COLO829 (cell line): Measurements from ENCODE around the gene SPEF2.

ENCODE experiments used
- DNase-seq: peaks from one replicate; pipeline ENCODE4 v3.0.0; 2012; ENCODE audit warnings: low spot score

The SPEF2 gene, protein sequence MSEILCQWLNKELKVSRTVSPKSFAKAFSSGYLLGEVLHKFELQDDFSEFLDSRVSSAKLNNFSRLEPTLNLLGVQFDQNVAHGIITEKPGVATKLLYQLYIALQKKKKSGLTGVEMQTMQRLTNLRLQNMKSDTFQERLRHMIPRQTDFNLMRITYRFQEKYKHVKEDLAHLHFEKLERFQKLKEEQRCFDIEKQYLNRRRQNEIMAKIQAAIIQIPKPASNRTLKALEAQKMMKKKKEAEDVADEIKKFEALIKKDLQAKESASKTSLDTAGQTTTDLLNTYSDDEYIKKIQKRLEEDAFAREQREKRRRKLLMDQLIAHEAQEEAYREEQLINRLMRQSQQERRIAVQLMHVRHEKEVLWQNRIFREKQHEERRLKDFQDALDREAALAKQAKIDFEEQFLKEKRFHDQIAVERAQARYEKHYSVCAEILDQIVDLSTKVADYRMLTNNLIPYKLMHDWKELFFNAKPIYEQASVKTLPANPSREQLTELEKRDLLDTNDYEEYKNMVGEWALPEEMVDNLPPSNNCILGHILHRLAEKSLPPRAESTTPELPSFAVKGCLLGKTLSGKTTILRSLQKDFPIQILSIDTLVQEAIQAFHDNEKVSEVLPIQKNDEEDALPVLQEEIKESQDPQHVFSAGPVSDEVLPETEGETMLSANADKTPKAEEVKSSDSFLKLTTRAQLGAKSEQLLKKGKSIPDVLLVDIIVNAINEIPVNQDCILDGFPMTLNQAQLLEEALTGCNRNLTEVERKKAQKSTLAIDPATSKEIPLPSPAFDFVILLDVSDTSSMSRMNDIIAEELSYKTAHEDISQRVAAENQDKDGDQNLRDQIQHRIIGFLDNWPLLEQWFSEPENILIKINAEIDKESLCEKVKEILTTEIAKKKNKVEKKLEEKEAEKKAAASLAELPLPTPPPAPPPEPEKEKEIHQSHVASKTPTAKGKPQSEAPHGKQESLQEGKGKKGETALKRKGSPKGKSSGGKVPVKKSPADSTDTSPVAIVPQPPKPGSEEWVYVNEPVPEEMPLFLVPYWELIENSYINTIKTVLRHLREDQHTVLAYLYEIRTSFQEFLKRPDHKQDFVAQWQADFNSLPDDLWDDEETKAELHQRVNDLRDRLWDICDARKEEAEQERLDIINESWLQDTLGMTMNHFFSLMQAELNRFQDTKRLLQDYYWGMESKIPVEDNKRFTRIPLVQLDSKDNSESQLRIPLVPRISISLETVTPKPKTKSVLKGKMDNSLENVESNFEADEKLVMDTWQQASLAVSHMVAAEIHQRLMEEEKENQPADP (N-terminal part only)

GRCh38 chr5:35617435-35618303 is at the start of gene SPEF2:
Gene SPEF2, plus strand, starts transcription at chr5:35617863. Its CDS starts 135 bp downstream, at chr5:35617998.
- no peak for DNase-seq

DNA sequence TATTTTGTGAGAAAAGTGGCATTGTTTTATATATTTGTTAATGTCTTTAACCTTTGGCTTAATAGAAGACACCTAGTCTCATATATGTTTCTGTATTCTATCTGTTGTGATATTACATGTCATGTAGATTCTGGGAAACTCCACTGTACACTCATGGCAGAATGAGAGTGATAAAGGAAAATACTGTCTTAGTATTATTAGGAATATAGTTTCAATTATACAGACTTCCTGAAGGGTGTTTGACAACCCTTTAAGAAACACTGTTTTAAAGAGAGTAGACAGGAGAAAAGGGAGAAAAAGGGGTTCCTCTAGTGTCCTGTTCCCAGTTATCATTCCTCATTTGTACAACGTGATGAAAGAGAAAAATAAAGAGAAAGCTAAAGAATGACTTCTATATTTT is 42.1 kb upstream of the SPEF2 start:
- DNase-seq: no peak

DNA sequence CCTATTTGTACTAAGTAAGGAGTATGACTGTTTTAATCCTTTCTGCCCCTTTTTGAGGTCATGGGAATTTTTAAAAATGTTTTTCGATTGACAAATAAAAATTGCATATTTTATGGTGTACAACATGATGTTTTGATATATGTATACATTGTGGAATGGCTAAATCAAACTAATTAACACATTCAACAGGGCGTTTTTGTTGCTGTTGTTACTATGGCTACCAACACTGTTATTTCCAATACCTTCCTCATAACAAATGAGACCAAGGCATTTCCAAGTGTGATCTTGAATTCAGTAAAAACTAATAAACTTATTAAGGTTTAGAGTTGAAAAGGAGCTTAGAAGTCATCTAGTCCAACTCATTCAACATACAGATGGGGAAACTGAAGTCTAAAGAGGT is 30.2 kb upstream of the SPEF2 start:
- DNase-seq: no peak

GRCh38 chr5:35593338-35593737 is 24.3 kb upstream of the SPEF2 start:
- no peak for DNase-seq

- no peak for DNase-seq
Observed at GRCh38 chr5:35598707-35599370, 18.8 kb upstream of the SPEF2 start.

DNA sequence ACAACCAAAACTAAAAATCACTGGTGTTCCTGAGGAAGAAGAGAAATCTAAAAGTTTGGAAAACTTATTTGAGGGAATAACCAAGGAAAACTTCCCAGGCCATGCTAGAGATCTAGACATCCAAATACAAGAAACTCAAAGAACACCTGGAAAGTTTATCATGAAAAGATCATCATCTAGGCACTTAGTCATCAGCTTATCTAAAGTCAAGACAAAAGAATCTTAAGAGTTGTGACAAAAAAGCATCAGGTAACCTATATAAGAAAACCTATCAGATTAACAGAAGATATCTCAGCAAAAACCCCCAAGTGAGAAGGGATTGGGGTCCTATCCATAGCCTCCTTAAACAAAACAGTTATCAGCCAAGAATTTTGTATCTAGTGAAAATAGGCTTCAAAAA is 17.1 kb upstream of the SPEF2 start:
- DNase-seq: no peak

GRCh38 chr5:35608881-35609779 is 8.5 kb upstream of the SPEF2 start:
- peak; percentile 15 for DNase-seq

GRCh38 chr5:35617060-35617434 is 616 bp upstream of the SPEF2 start:
- DNase-seq: no peak

DNA sequence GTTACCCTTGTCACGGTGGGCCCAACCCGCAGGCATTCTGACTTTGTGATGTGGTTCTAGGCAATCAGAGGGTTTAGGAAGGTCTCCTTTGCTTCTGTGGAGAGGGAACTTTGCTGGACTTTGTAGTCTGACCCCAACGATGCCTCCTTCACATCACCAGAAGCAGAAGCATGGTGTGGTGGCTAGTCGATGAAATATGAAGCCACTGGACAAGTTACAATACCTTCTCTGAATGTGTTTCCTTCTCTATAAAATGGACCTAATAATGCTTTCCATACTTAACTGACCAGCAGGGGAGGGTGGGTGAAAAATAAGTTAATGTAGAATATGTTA is 607 bp downstream of the SPEF2 start:
- no peak for DNase-seq

DNA sequence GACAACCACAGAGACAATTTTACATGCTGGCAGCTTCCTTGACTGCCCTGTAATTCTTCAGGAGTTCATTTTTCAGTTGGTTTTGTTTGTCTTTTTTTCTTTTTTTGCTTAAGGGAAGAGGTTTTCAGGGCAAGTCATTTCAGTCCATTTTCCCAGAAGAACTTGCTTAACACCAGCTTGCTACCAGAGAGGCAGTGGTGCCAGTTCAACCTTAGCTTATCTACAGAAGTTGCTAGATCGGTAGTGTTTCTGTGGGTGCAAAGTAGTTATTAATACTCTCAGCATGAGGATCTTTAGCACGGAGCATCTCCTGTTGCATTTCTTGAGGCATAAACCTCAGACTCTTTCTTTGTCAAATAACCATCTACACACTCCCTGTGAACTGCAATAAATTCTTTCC is 1.1 kb downstream of the SPEF2 start:
- DNase-seq: no peak

- no peak for DNase-seq
Observed at GRCh38 chr5:35622974-35623373, 5.3 kb downstream of the SPEF2 start.

DNA sequence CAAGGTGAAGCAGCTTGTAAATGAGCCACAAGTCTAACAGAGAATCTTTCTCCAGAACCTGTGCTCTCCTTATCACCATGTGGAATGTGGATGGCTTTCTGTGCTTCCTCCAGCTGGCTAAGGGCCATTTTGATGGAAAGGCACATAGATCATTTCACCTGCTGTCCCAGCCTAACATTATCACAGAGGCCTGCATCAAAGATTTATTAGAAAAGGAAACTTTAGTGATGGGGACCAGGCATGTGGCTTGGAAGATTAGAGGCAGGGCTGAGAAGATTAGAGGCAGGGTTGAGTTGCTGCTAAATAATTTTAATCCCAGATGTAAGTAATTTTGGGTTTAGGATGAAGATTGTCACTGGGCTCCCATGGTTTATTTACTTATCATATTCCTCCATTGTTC is 6.3 kb downstream of the SPEF2 start:
- DNase-seq: no peak

DNA sequence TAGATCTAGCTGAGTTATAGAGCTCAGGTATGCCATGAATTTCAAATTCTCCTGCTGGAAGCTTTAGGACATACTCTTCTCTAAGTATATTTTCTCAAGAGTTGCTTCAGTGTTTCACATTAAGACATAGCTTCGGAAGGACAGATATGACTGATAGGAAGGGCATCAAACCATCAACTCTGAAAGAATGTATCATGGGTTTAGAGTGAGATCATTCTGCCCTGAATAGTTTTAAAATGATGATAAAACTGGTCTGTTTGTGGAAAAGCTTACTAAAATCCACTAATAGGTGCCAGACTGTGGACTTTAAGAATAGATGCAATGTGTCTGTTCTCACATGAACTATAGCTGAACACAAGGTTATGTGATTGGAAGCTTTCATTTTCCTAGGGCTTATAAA is 8.4 kb downstream of the SPEF2 start:
- no peak for DNase-seq

DNA sequence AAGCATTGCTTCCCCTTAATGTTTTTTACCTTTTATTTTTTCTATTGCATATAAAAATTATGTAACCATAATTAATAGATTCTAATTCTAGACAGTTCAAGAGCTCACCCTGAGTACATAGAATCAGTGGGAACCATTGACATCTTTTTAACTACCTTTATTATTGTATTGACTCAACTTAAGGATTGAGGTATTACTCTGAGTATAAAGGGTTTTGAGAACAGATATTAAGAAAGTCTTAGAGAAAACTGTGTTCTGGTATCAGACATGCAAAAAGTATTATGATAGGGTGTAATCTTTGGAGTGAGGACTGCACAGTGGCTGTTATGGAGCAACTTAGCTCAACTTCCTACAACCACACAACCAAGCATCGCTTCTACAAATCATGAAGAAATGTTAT is 8.9 kb downstream of the SPEF2 start:
- DNase-seq: no peak

GRCh38 chr5:35634326-35634725 is 16.7 kb downstream of the SPEF2 start:
- no peak for DNase-seq

GRCh38 chr5:35640623-35641022 is 23.0 kb downstream of the SPEF2 start:
- no peak for DNase-seq

- DNase-seq: no peak
Observed at GRCh38 chr5:35644543-35644942, 26.9 kb downstream of the SPEF2 start.

GRCh38 chr5:35647128-35647527 is 29.5 kb downstream of the SPEF2 start:
- no peak for DNase-seq

GRCh38 chr5:35647712-35648111 is 30.0 kb downstream of the SPEF2 start:
- no peak for DNase-seq
